T-helper 2 cell (primary cell): ENCODE results near the gene ANOS1.
"Not testable (repeated sequence)": the region's sequence is repeated elsewhere in the genome, so short reads cannot be mapped to it uniquely, and the experiment has no call there.

ENCODE experiments used
- DNase-seq, 5 experiments: peaks; one replicate each; pipeline versions ENCODE4 v3.0.0 to v3.0.0-alpha.2; 2012 to 2022

Gene ANOS1

DNA sequence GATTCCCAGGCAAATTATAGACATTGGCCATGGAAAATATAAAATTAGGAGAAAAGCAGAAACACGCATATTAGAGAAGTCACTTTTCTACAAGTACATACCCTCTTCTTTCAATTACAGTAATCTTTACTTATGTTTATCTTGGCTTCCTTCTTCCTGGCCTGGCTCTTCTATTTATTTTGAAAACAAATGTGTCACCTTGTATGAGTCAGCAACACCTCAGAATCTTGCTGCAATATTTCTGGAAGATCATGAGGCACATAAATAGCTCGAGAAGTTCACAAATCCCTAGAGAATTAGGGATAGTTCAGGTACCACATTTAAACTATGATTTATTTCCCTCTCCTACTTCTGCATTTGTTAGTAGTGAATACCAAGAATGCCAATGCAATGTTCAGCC is 124.6 kb downstream of the ANOS1 start:
- no peak for DNase-seq

DNA sequence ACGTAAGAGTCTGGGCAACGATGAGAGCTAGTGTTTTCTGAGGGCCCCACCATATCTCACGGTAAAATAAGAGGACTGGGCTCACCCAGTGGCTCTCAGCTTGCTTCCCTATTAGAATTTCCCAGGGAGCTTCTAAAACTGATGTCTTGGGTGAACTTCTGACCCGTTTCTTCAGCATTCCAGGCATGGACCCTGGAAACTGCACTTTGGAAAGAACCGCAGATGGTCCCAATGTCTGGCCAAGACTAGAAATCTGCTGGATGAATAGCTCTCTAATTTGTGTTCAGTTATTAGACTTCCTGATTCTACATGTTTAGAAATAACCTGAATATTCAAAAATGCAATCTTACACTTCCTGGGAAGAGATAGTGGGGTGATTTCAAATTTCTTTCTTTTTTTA is 127.8 kb downstream of the ANOS1 start:
- no peak for DNase-seq

DNA sequence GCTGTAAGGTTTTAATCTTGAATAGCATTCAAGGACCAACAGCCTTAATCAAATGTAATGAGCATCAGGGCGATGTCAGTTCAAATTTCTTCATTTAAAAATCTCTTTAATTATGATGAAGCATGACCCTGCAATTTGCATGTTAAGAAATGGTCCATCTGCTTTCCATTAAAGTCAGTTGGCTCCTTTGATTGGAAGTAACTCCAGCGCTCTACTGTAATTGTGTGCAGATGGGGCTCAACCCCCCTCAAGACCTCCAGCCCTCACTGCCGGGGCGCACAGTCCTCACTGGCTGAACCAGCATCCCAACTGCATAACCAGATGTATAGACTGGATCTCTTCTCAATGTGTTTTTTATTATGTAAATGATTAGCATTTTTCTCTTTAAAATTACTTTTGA is 140.4 kb downstream of the ANOS1 start:
- no peak for DNase-seq

DNA sequence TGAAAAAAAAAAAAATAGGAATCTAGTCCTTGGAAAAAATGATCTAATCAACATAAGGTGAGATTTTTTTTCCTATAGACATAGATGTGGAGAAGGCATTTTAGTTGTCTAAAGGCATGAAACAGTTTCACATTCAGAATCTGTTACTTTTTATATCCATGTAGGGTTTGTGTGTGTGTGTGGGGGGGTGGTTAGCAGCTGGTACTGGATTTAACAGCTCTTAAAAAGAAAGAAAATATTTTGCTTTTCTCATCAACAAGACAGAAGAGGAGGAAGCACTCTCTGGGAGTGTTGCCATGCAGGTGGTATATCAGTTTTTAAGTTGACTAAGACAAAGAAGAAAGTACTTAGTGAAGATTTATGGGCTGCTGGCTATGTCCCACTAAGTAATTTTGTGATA is 145.0 kb downstream of the ANOS1 start:
- DNase-seq = no peak

DNA sequence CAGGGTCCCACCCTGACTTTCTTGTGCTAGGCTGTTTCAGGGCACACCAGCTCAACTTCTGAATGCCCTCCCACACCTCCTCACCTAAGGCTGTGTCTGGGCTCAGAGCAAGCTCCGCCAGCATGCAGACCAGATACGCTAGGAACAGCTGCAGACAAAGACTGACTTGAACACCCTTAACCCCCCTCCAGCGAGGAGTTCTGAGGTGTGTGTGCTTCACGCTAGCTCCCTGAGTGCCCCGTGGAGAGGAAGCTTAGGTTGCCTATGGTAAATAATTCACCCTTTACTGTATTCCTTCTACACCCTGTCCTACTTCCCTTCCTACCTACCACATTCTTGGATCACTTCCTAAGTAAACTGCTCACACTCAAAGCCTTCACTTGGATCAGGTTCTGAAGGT is 152.3 kb downstream of the ANOS1 start:
- no peak for DNase-seq

DNA sequence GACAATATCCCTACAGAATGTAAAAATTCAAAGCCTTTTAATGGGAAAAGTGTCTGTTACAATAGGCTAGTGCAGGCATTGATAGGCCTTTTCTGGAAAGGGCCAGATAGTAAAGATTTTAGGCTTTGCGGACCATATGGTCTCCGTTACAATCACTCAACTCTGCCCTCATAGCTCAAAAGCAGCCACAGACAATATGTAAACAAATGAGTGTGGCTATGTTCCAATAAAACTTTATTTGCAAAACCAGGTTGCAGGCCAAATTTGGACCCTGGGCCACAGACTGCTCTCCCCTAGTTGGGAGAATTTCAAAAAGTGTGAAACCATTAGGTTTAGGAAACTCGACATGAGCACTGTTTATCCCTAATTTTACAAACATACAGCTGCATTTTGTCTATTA is 155.1 kb downstream of the ANOS1 start:
- DNase-seq = no peak

DNA sequence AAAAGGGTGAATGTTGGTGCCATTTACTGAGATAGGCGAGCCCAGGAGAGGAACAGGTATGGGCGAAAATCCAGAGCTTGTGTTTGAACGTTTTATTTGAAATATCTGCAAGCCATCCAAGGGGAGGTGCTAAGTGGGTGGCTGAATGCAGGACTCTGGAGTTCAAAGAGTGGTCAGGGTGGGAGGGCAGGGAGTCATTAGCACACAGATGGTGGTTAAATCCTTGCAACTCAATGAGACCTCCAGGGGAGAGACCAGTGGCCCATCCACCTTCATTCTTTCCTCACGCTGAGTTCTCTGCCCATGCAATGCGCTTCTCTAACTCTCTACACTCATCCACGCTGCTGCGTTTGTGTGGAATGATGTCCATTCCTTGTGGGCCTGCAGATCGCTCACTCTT is 166.2 kb downstream of the ANOS1 start:
- DNase-seq = no peak

DNA sequence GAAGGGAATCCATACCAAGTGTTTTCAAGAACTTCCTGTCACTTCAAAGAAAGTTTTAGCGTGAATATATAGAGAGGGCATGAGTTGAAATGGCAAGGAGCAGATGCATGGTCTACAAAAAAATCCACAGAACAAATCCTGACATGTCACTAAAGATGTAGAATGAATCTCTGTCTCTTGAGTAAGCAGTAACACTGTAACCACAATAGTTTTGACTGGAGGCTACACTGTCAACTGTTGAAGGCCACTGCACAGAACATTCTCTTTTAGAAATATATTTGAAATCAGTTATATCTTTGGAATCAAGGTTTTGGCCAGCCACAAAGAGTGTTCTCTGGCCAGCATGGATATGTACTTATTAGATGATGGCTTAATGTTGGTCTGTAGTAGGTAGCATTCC is 183.5 kb downstream of the ANOS1 start:
- DNase-seq = no peak

DNA sequence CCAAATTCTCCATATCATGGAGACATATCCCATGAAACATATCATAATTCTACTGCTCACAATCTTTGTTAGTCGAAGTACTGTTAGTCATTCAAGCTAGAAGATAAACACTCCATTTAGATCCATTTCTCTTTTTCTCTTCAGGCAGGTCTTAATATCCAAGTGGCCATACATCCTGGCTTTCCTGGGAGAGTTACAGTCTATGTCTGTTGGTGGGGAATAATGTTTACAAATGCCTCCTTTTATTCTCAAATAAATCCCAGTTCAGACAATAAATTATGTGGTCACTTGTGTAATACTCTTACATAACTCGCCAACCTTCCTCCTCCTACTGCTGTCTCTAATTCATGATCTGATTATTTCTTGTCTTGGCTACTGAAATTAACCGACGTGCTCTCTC is 185.2 kb downstream of the ANOS1 start:
- DNase-seq = no peak

DNA sequence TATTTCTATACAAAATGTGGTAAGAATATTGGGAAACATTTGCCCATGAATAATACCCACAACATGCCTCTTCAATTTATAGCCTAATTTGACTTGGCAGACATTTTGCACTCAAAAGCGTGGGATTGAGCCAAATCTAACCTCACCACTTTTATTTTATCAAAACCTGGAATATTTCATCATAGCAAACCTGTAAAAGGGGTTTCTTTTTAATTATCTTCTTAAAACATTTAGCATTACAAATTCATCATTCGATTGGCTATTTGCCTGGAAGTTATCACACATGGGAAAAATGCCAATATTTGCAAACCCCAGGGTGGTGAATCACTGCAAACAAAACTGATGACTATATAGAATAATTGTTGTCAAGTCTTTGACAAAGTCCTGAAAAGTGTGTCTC is 211.1 kb downstream of the ANOS1 start:
- no peak for DNase-seq

DNA sequence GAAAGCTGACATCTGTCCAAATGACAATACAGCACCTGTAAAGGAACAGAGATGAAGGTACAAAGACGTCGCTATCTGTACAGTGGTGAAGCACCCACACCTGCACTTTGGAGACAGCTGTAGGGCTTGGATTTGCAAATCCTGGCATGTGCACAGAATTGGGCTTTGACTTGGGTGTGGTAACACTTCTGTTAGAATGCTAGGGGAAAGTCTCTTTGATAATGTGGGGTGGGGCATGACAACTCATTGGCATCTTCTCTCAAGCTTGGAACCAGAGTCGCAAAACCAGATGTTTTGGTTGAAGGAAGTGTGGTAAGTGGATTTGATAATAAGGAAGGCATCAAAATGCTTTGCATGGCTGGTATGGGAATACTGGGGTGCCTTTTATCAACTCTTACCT is 211.8 kb downstream of the ANOS1 start:
- no peak for DNase-seq

DNA sequence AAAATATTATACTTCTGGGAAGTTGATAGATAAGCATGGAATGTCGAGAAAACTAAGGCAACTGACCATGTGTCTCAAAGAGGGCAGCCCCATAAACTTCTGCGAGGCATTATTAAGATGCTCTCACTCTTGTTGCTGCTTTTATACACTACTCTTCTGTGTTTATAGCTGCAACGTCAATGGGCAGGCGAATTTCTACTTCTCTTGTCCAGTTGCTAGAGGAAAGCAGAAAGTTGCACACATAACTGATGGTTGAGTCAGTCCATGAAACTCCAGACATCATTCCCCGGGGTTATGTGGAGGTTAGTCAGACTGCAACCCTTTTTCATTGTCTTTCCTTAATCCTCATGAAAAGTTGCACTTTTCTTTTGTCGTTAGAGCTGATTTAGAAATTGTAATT is 227.5 kb downstream of the ANOS1 start:
- no peak for DNase-seq

DNA sequence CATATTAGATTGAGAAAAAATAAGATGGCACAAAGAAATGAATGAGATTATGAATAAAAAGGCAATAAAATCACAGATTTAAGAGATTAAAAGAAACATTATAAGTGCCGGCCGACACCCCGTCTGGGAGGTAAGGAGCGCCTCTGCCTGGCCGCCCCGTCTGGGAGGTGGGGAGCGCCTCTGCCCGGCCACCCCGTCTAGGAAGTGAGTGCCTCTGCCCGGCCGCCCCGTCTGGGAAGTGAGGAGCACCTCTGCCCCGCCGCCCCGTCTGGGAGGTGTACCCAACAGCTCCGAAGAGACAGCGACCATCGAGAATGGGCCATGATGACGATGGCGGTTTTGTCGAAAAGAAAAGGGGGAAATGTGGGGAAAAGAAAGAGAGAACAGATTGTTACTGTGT is 229.8 kb downstream of the ANOS1 start:
- DNase-seq = not testable (repeated sequence)

DNA sequence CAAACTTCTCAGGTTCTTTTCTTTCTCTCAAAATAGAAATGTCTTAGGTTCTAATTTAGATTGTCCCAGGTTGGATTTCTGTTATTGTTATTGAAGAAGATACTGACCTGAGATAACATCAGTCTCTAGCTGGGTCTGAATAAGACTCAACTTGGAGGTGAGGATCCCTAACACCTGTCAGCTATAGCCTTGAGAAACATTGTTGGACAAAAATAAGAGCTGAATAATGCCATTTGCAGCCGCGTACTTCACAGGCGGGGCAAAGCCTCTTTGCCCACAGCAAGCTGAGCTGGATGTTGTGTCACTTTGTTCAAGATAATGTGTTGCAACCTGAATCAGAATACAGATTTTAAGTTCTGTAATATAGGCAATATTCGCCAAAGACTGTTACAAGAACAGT is 231.7 kb downstream of the ANOS1 start:
- DNase-seq = no peak

DNA sequence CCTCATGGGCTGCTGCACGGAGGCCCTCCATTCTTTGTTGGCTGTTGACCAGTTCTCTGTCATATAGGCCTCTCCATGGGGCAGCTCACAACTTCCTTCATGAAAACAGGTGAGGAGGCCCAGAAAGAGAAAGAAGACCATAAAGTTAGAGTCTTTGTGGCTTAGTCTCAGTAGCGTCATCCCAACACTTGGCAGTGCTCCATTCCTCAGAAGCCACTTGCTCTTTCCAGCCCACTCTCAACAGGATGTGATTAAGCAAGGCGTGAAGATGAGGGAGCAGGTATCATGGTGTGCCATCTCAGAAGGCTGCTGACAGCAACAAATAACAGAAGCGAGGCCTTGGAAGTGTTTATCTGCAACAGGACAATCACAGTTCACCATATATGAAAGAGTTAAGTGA is 236.9 kb downstream of the ANOS1 start:
- DNase-seq = not testable (repeated sequence)

DNA sequence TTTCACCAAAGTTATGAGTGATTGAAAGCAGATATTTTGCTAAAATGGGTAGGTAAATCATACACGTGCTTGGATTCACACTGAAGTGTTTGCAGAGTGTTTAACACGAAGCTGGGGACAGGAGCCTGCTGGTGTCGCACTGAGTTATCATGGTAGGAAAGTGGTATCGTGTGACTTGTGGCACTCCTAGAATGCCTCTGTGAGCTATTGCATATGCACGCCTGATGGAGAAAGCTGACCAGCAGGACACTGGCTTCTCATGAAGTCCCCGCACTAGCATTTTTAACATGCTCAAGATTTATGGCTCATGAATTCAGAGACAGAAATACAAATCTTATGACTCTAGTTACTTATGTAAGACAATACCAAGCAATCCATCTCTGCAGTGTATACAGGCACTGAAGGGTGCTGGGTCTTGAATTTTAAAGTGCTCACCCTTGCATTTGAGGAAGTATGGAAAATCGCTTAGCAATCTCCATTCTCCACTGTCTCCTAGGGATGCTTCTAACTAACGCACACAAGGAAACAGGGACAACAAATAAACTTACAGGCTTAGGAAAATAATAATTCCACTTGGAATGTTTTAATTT is 247.5 kb downstream of the ANOS1 start:
- no peak for DNase-seq
